Mesendoderm (in vitro differentiated cells): ENCODE data around the gene DYRK1A.

Source experiments
- DNase-seq: peaks from one replicate; pipeline ENCODE4 v3.0.0; 2013
- H2AK5ac ChIP-seq: 2 replicates; pipeline ENCODE4 v1.6.1; 2013; ENCODE audit warnings: low read length, inconsistent platforms
- H2BK120ac ChIP-seq: 2 replicates; pipeline ENCODE4 v1.6.1; 2013; ENCODE audit warnings: low read depth, mild to moderate bottlenecking, low read length, moderate library complexity, mixed read lengths
- H2BK15ac ChIP-seq: replicated peaks from 2 replicates; pipeline ENCODE4 v1.6.1; 2013; ENCODE audit warnings: low read depth, mild to moderate bottlenecking, moderate library complexity
- H2BK5ac ChIP-seq: 2 replicates; pipeline ENCODE4 v1.6.1; 2013; ENCODE audit warnings: low read length, inconsistent platforms
- H3K18ac ChIP-seq: 2 replicates; pipeline ENCODE4 v1.6.1; 2013; ENCODE audit warnings: mild to moderate bottlenecking, low read length, mixed read lengths
- H3K23ac ChIP-seq: one replicate; pipeline ENCODE4 v1.6.1; 2013; ENCODE audit warnings: low read length
- H3K27ac ChIP-seq: 2 replicates; pipeline ENCODE4 v1.5.1; 2013; ENCODE audit warnings: low read depth, mild to moderate bottlenecking, inconsistent platforms, low read length, moderate library complexity
- H3K27me3 ChIP-seq: 2 replicates; pipeline ENCODE4 v1.6.1; 2013; ENCODE audit warnings: low read length, control low read depth, mild to moderate bottlenecking, inconsistent platforms; ENCODE audit not compliant: insufficient read depth, poor library complexity
- H3K36me3 ChIP-seq: 2 replicates; pipeline ENCODE4 v1.6.1; 2013; ENCODE audit warnings: low read length, inconsistent platforms; ENCODE audit not compliant: control insufficient read depth, insufficient read depth
- H3K4ac ChIP-seq: one replicate; pipeline ENCODE4 v1.6.1; 2013; ENCODE audit warnings: low read depth, mild to moderate bottlenecking, low read length, moderate library complexity
- H3K4me1 ChIP-seq: 2 replicates; pipeline ENCODE4 v1.6.1; 2013; ENCODE audit warnings: low read depth, low read length, inconsistent platforms; ENCODE audit not compliant: control insufficient read depth
- H3K4me2 ChIP-seq: 2 replicates; pipeline ENCODE4 v1.6.1; 2013; ENCODE audit warnings: low read length
- H3K4me3 ChIP-seq: 2 replicates; pipeline ENCODE4 v1.5.1; 2013; ENCODE audit warnings: mild to moderate bottlenecking, low read length
- H3K56ac ChIP-seq: one replicate; pipeline ENCODE4 v1.6.1; 2013; ENCODE audit warnings: low read length
- H3K79me1 ChIP-seq: 2 replicates; pipeline ENCODE4 v1.6.1; 2013; ENCODE audit warnings: low read length, inconsistent platforms
- H3K79me2 ChIP-seq: 2 replicates; pipeline ENCODE4 v1.6.1; 2013; ENCODE audit warnings: mild to moderate bottlenecking, low read length; ENCODE audit not compliant: control insufficient read depth, insufficient read depth
- H3K9ac ChIP-seq: 2 replicates; pipeline ENCODE4 v1.6.1; 2013; ENCODE audit warnings: low read length, inconsistent platforms
- H4K5ac ChIP-seq: one replicate; pipeline ENCODE4 v1.6.1; 2013; ENCODE audit warnings: low read length
- H4K8ac ChIP-seq: one replicate; pipeline ENCODE4 v1.6.1; 2013; ENCODE audit warnings: low read depth, mild to moderate bottlenecking, control low read depth, low read length, moderate library complexity
- WGBS: extraction: QIAGEN DNeasy Blood & Tissue Kit; methylation state at CpG from one replicate; pipeline ENCODE4 v1.1.7; 2013; ENCODE audit warnings: low lambda C conversion rate, missing lambda C conversion rate; ENCODE audit not compliant: insufficient coverage; ENCODE audit errors: extremely low coverage; 5-methylcytosine and 5-hydroxymethylcytosine counted together

The DYRK1A gene

GRCh38 chr21:37432710-37433455 lies 66.3 kb downstream of the DYRK1A start:
- no peak overlapping the region for H2BK5ac ChIP-seq
- no peak overlapping the region for H3K27ac ChIP-seq
- no peaks in the 10 kb centered on the region for H3K36me3 ChIP-seq
- H3K9ac ChIP-seq: no peak overlapping the region
- H2BK120ac ChIP-seq: no peak overlapping the region
- H2AK5ac ChIP-seq: no peak overlapping the region
- H4K8ac ChIP-seq: no peak overlapping the region
- H3K23ac ChIP-seq: no peak overlapping the region
- H3K18ac ChIP-seq: no peak overlapping the region
- DNase-seq: no peak
- no peak overlapping the region for H3K56ac ChIP-seq
- WGBS: no CpG with 5 or more reads among the region's 5 CpGs
- no peak overlapping the region for H3K4ac ChIP-seq
- H3K4me1 ChIP-seq: peaks cover 2% of the 10 kb centered on the region
- H3K4me2 ChIP-seq: no peak overlapping the region
- no peak overlapping the region for H4K5ac ChIP-seq
- H3K79me2 ChIP-seq: peaks cover 49% of the 10 kb centered on the region
- peaks cover 18% of the 10 kb centered on the region for H3K79me1 ChIP-seq
- no peaks in the 10 kb centered on the region for H3K27me3 ChIP-seq
- no peak overlapping the region for H2BK15ac ChIP-seq
- H3K4me3 ChIP-seq: no peak overlapping the region

DNA sequence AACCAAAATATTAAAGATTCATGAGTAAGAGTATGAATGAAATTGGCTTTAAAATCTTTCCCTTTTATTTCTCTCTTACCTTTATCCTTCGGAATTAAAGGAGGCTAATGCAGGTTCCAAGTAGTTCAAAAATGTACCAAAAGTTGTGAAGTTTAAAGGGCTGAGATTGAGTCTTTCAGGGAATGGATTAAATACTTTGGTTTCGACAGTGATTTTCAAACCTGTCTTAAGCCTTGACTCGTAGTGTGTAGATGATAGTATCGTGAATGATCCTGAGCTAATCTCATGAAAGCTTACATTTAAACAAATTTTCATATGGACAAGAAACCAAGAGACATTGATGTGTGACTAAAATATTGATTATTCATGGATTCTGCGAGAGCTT lies 66.9 kb downstream of the DYRK1A start:
- no CpG with 5 or more reads among the region's 5 CpGs for WGBS
- H3K4me2 ChIP-seq: no peak overlapping the region
- no peak overlapping the region for H3K9ac ChIP-seq
- H3K4me3 ChIP-seq: no peak overlapping the region
- no peak overlapping the region for H2BK5ac ChIP-seq
- no peak overlapping the region for H3K27ac ChIP-seq
- no peaks in the 10 kb centered on the region for H3K36me3 ChIP-seq
- peaks cover 17% of the 10 kb centered on the region for H3K79me1 ChIP-seq
- H4K8ac ChIP-seq: no peak overlapping the region
- DNase-seq: no peak
- H2BK15ac ChIP-seq: no peak overlapping the region
- H2AK5ac ChIP-seq: no peak overlapping the region
- H3K27me3 ChIP-seq: no peaks in the 10 kb centered on the region
- H3K56ac ChIP-seq: no peak overlapping the region
- H3K4me1 ChIP-seq: peaks cover 2% of the 10 kb centered on the region
- H3K79me2 ChIP-seq: peaks cover 49% of the 10 kb centered on the region
- no peak overlapping the region for H2BK120ac ChIP-seq
- no peak overlapping the region for H4K5ac ChIP-seq
- no peak overlapping the region for H3K18ac ChIP-seq
- no peak overlapping the region for H3K4ac ChIP-seq
- H3K23ac ChIP-seq: no peak overlapping the region

- H3K18ac ChIP-seq: no peak overlapping the region
- no peak overlapping the region for H2BK120ac ChIP-seq
- no peak overlapping the region for H2BK15ac ChIP-seq
- no peak overlapping the region for H3K27ac ChIP-seq
- peaks cover 17% of the 10 kb centered on the region for H3K79me1 ChIP-seq
- no peak overlapping the region for H2BK5ac ChIP-seq
- H3K4me2 ChIP-seq: no peak overlapping the region
- H3K56ac ChIP-seq: no peak overlapping the region
- no peaks in the 10 kb centered on the region for H3K36me3 ChIP-seq
- no peak overlapping the region for H3K4ac ChIP-seq
- no peak overlapping the region for H3K9ac ChIP-seq
- no peak overlapping the region for H3K4me3 ChIP-seq
- H3K4me1 ChIP-seq: peaks cover 2% of the 10 kb centered on the region
- no peaks in the 10 kb centered on the region for H3K27me3 ChIP-seq
- H4K8ac ChIP-seq: no peak overlapping the region
- WGBS: no CpG with 5 or more reads among the region's 6 CpGs
- no peak overlapping the region for H2AK5ac ChIP-seq
- DNase-seq: peak; percentile 97
- H3K79me2 ChIP-seq: peaks cover 49% of the 10 kb centered on the region
- H4K5ac ChIP-seq: no peak overlapping the region
- H3K23ac ChIP-seq: no peak overlapping the region
Measured at GRCh38 chr21:37435120-37435519, 68.5 kb downstream of the DYRK1A start.

DNA sequence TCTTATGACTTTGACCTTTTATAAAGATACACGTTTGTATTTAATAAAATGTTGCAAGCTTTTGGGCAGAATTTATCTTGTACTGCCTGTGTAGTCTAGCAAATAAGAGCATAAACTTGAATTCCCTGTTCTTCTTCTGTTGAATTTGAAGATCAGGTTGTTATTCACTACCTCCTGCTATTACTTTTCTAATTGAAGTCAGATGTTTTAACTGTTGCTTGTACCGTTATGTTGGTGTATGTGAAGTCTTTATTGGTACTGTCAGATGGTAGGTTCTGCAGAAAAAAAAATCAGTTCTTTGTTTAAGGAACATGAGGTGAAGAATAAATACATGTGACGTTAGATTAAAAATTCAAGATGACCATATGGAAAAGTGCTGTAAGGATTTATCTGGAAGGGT lies 69.1 kb downstream of the DYRK1A start:
- peaks cover 13% of the 10 kb centered on the region for H3K79me1 ChIP-seq
- H4K5ac ChIP-seq: no peak overlapping the region
- H2AK5ac ChIP-seq: no peak overlapping the region

GRCh38 chr21:37436174-37436573 lies 69.6 kb downstream of the DYRK1A start:
- no peaks in the 10 kb centered on the region for H3K4me1 ChIP-seq
- no peak overlapping the region for H3K4ac ChIP-seq
- H2BK15ac ChIP-seq: no peak overlapping the region
- no peak overlapping the region for H4K5ac ChIP-seq
- WGBS: no CpG with 5 or more reads among the region's 2 CpGs
- no peaks in the 10 kb centered on the region for H3K27me3 ChIP-seq
- no peak overlapping the region for H2BK120ac ChIP-seq
- no peak overlapping the region for H3K4me2 ChIP-seq
- H3K23ac ChIP-seq: no peak overlapping the region
- H3K56ac ChIP-seq: no peak overlapping the region
- H4K8ac ChIP-seq: no peak overlapping the region
- H3K27ac ChIP-seq: no peak overlapping the region
- H3K79me2 ChIP-seq: peaks cover 40% of the 10 kb centered on the region
- DNase-seq: no peak
- peaks cover 9% of the 10 kb centered on the region for H3K79me1 ChIP-seq
- no peaks in the 10 kb centered on the region for H3K36me3 ChIP-seq
- no peak overlapping the region for H2AK5ac ChIP-seq
- H3K18ac ChIP-seq: no peak overlapping the region
- H2BK5ac ChIP-seq: no peak overlapping the region
- H3K4me3 ChIP-seq: no peak overlapping the region
- H3K9ac ChIP-seq: no peak overlapping the region

More for the DNA sequence above, 69.1 kb downstream of the DYRK1A start:
- H2BK120ac ChIP-seq: no peak overlapping the region
- H3K4me3 ChIP-seq: no peak overlapping the region
- no peak overlapping the region for H3K56ac ChIP-seq
- no peak overlapping the region for H2BK15ac ChIP-seq
- no peak overlapping the region for H3K18ac ChIP-seq
- no peak overlapping the region for H2BK5ac ChIP-seq
- no peak overlapping the region for H3K23ac ChIP-seq
- H3K9ac ChIP-seq: no peak overlapping the region
- no peak overlapping the region for H3K4me2 ChIP-seq
- H3K79me2 ChIP-seq: peaks cover 45% of the 10 kb centered on the region
- WGBS: no CpG with 5 or more reads among the region's 3 CpGs
- H3K4ac ChIP-seq: no peak overlapping the region
- no peak for DNase-seq
- H3K27ac ChIP-seq: no peak overlapping the region
- H3K4me1 ChIP-seq: no peaks in the 10 kb centered on the region
- no peak overlapping the region for H4K8ac ChIP-seq
- H3K36me3 ChIP-seq: no peaks in the 10 kb centered on the region
- H3K27me3 ChIP-seq: no peaks in the 10 kb centered on the region
